Measurements from ENCODE around the gene PAQR8. TPM values are rescaled to one million over a fixed set of nuclear protein-coding genes. Genes with fewer than 3 reads are reported as not detected.

PAQR8 gene
- total RNA-seq, 4 donors from 2014 or later = 12.6 to 33.2 (median 22.3) TPM

GRCh38 chr6:52416629-52417151, 54.7 kb downstream of the PAQR8 start:
- H3K4me3 ChIP-seq = no peak overlapping the region
- no peak for TF ChIP-seq POLR2A (IDR thresholded peaks at IDR 0.05)
- peak; percentile 76 to 90 (median 83) for TF ChIP-seq CTCF (IDR thresholded peaks at IDR 0.05)
- peak in 1 of 2 donors; percentile 30 for TF ChIP-seq EP300 (IDR thresholded peaks at IDR 0.05)
- no peaks in the 10 kb centered on the region for H3K36me3 ChIP-seq
- H3K27me3 ChIP-seq = no peaks in the 10 kb centered on the region
- H3K27ac ChIP-seq = peak overlapping the region in 1 of 4 donors; percentile 29
- H3K4me1 ChIP-seq = peaks cover 0 to 37% (median 12%) of the 10 kb centered on the region in 4 donors
- H3K9me3 ChIP-seq = no peaks in the 10 kb centered on the region
- DNase-seq (ENCODE audit: low spot score in 2 of 2) = peak in 1 of 2 donors; percentile 83
- 0% methylated on average over 1 of the region's 1 CpG for WGBS, 2 donors

GRCh38 chr6:52417675-52418111, 55.7 kb downstream of the PAQR8 start:
- Histone ChIP-seq H3K27ac (peak overlapping the region in 2 of 4 donors; percentile 29 to 72), H3K4me3 (no peak overlapping the region), H3K36me3 (no peaks in the 10 kb centered on the region), H3K9me3 (no peaks in the 10 kb centered on the region), H3K4me1 (peaks cover 0 to 37% (median 12%) of the 10 kb centered on the region in 4 donors), H3K27me3 (no peaks in the 10 kb centered on the region)
- DNase-seq (ENCODE audit: low spot score in 2 of 2) = no peak
- TF ChIP-seq CTCF (IDR thresholded peaks at IDR 0.05) (no peak), POLR2A (IDR thresholded peaks at IDR 0.05) (no peak)
- WGBS, 2 donors = 42 to 49% methylated on average over 5 of the region's 5 CpGs

- WGBS, 2 donors = 78 to 85% methylated on average over 2 of the region's 2 CpGs
- no peak for DNase-seq (ENCODE audit: low spot score in 2 of 2)
Observed at GRCh38 chr6:52418606-52419005, 56.7 kb downstream of the PAQR8 start.

GRCh38 chr6:52419809-52420667, 58.1 kb downstream of the PAQR8 start, which contains the start of gene EFHC1:
EFHC1 (plus strand) TSS chr6:52420342; CDS start chr6:52420411, 69 bp downstream.
- no peaks in the 10 kb centered on the region for H3K36me3 ChIP-seq
- H3K9me3 ChIP-seq = no peaks in the 10 kb centered on the region
- peak within 1 kb of the TSS; percentile 49 to 92 (median 80) for H3K4me3 ChIP-seq
- H3K4me1 ChIP-seq = peaks cover 0 to 61% (median 21%) of the 10 kb centered on the region in 4 donors
- H3K27me3 ChIP-seq = no peaks in the 10 kb centered on the region
- WGBS, 2 donors = 0 to 1% methylated on average over 35 to 42 of the region's 57 CpGs
- peak within 1 kb of the TSS; percentile 77 to 95 (median 88) for H3K27ac ChIP-seq
- TF ChIP-seq CTCF (IDR thresholded peaks at IDR 0.05) (peak in 1 of 5 experiments; percentile 16), EP300 (IDR thresholded peaks at IDR 0.05) (peak; percentile 94), POLR2A (IDR thresholded peaks at IDR 0.05) (peak; percentile 80 to 92)
- peak; percentile 98 for DNase-seq (ENCODE audit: low spot score in 2 of 2)

More at GRCh38 chr6:52418606-52419005, 56.7 kb downstream of the PAQR8 start:
- Histone ChIP-seq H3K27ac (no peak overlapping the region), H3K9me3 (no peaks in the 10 kb centered on the region), H3K4me3 (no peak overlapping the region), H3K36me3 (no peaks in the 10 kb centered on the region), H3K4me1 (peaks cover 0 to 46% (median 14%) of the 10 kb centered on the region in 4 donors), H3K27me3 (no peaks in the 10 kb centered on the region)
- no peak for TF ChIP-seq POLR2A (IDR thresholded peaks at IDR 0.05)
- TF ChIP-seq CTCF (IDR thresholded peaks at IDR 0.05) = no peak
- TF ChIP-seq EP300 (IDR thresholded peaks at IDR 0.05) = no peak
